T-cell (primary cell): ENCODE data around the gene PARD3B. TPM values are rescaled to one million over a fixed set of nuclear protein-coding genes. Genes with fewer than 3 reads are reported as not detected.

Experiments used
- ATAC-seq, 4 experiments: fragments of 200-7000 bp in 3 of 4; fragments of 150-1000 bp in 1 of 4; cut with Tn5 transposase; replicated peaks in 1 of 4; 1 replicate in 3 of 4; 2 replicates in 1 of 4; pipeline ENCODE4 v1.10.0; 2021; ENCODE audit warnings: moderate library complexity in 3 of 4, mild to moderate bottlenecking in 2 of 4, moderate number of reproducible peaks in 1 of 4
- CTCF ChIA-PET, 2 donors: fragments of 300-600 bp; sonication (Branson Sonifier 250); formaldehyde crosslinking; loops; one replicate each; lab custom pipeline; 2022; ENCODE audit warnings: antibody characterized with exemption in 2 of 2; lab: Charles Lee
- POLR2A ChIA-PET, 2 donors: fragments of 300-600 bp; sonication (Branson Sonifier 250); formaldehyde crosslinking; loops; one replicate each; lab custom pipeline; 2022; ENCODE audit warnings: antibody characterized with exemption in 2 of 2; lab: Charles Lee
- DNase-seq, 35 experiments: peaks; one replicate each; pipeline versions ENCODE4 v3.0.0 to v3.0.0-alpha.2; 2013 to 2023
- H3K27ac ChIP-seq: one replicate; pipeline ENCODE4 v1.5.1; 2013; ENCODE audit warnings: low read length
- H3K27me3 ChIP-seq, 2 experiments: replicated peaks in 1 of 2; 1 replicate in 1 of 2; 2 replicates in 1 of 2; pipeline versions ENCODE4 v1.6.1 to v1.7.0; 2013; ENCODE audit warnings: low read length in 1 of 2, mixed read lengths in 1 of 2; ENCODE audit not compliant: control insufficient read depth in 2 of 2, insufficient read depth in 2 of 2; ENCODE audit errors: extremely low read depth in 1 of 2
- H3K36me3 ChIP-seq, 2 donors: 1 replicate in 1 of 2; 2 replicates in 1 of 2; pipeline versions ENCODE4 v1.6.1 to v1.7.0; 2013; ENCODE audit warnings: low read length in 1 of 2; ENCODE audit not compliant: control insufficient read depth in 2 of 2, insufficient read depth in 1 of 2; ENCODE audit errors: extremely low read depth in 1 of 2
- H3K4me1 ChIP-seq, 2 experiments: 1 replicate in 1 of 2; 2 replicates in 1 of 2; pipeline versions ENCODE4 v1.6.1 to v1.7.0; 2013; ENCODE audit warnings: low read length in 2 of 2, mixed read lengths in 1 of 2; ENCODE audit not compliant: insufficient read depth in 2 of 2, control insufficient read depth in 1 of 2; ENCODE audit errors: extremely low read depth in 1 of 2
- H3K4me3 ChIP-seq, 2 donors: 1 replicate in 1 of 2; 2 replicates in 1 of 2; pipeline versions ENCODE4 v1.5.1 to v1.7.0; 2013; ENCODE audit warnings: mild to moderate bottlenecking in 2 of 2, low read length in 1 of 2, moderate library complexity in 1 of 2; ENCODE audit not compliant: control insufficient read depth in 1 of 2; ENCODE audit errors: extremely low read depth in 1 of 2
- H3K9me3 ChIP-seq: 2 replicates; pipeline ENCODE4 v1.7.0; 2013
- H3K27ac Mint-ChIP-seq, 2 donors: one replicate each; pipeline ENCODE4 v1.8.0; 2020 to 2021; ENCODE audit warnings: mild to moderate bottlenecking in 2 of 2, mixed read lengths in 2 of 2
- H3K27me3 Mint-ChIP-seq, 2 donors: one replicate each; pipeline ENCODE4 v1.8.0; 2021 to 2022; ENCODE audit warnings: mixed read lengths in 2 of 2
- H3K36me3 Mint-ChIP-seq: one replicate; pipeline ENCODE4 v1.8.0; 2021; ENCODE audit warnings: mixed read lengths
- H3K4me1 Mint-ChIP-seq, 3 donors: one replicate each; pipeline ENCODE4 v1.8.0; 2020 to 2022; ENCODE audit warnings: mixed read lengths in 3 of 3, mild to moderate bottlenecking in 1 of 3
- H3K4me3 Mint-ChIP-seq, 3 donors: one replicate each; pipeline ENCODE4 v1.8.0; 2020 to 2022; ENCODE audit warnings: mild to moderate bottlenecking in 3 of 3, mixed read lengths in 3 of 3, moderate library complexity in 3 of 3
- H3K9me3 Mint-ChIP-seq, 3 donors: one replicate each; pipeline ENCODE4 v1.8.0; 2020 to 2022; ENCODE audit warnings: mixed read lengths in 3 of 3
- WGBS: methylation state at CpG from one replicate; pipeline ENCODE4 v1.1.5; 2013; ENCODE audit warnings: missing lambda C conversion rate; ENCODE audit not compliant: insufficient coverage; 5-methylcytosine and 5-hydroxymethylcytosine counted together
- total RNA-seq, 35 experiments: library from RNA in 6 of 35; stranded (reverse) in 6 of 35; fragments of 120-200 nt in 1 of 35; gene quantifications; one replicate each; pipeline versions ENCODE4 v1.2.1 to v1.2.4 and lab custom pipeline; 2013 to 2026

PARD3B gene
- total RNA-seq, 5 donors from 2014 or later (not counting 1 experiment from before 2014, with no cell fraction given) = 0.75 to 2.0 (median 1.6) TPM

DNA sequence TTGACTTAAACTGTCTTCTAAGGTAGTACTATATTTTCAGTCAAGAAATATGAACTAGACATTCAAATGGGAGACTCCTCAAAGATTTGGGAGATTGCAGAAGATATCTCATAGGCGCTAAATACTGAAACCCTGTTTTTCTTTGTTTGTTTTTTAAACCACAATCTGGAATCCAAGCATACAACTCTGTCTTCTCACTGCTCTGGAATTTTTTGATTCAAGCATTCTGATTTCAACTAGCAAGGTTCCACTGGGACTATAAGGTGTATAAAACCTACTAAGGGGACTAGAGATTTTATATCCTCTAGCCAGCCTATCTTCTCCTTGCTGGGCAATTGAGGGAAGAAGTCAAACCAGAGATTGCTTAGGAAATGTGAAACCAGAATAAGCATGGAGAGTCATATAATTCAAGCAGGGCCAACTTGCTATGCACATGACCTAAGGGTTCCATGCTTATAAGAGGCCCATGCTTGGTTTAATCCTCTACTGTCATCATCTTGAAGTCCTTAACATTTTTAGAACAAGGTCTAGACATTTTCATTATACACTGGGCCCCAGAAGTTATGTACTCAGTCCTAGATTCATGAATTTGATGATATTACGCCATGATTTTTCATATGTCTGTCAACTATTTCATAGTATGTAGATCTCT, 405.5 kb downstream of the PARD3B start:
- no peaks in the 10 kb centered on the region for H3K9me3 ChIP-seq
- no peak overlapping the region for H3K27ac ChIP-seq
- H3K27ac Mint-ChIP-seq = peak overlapping the region; percentile 40 to 64
- CTCF ChIA-PET = no interaction called here
- no peak for ATAC-seq
- H3K27me3 Mint-ChIP-seq = no peaks in the 10 kb centered on the region
- no peak overlapping the region for H3K4me3 ChIP-seq
- POLR2A ChIA-PET = no interaction called here
- H3K36me3 Mint-ChIP-seq = peaks cover 3% of the 10 kb centered on the region
- H3K4me3 Mint-ChIP-seq = no peak overlapping the region
- no peaks in the 10 kb centered on the region for H3K27me3 ChIP-seq
- WGBS = no CpG with 5 or more reads among the region's 2 CpGs
- peaks cover 6 to 14% (median 9%) of the 10 kb centered on the region in 3 donors for H3K9me3 Mint-ChIP-seq
- DNase-seq = no peak
- peaks cover 40 to 51% (median 49%) of the 10 kb centered on the region in 3 donors for H3K4me1 Mint-ChIP-seq
- H3K36me3 ChIP-seq = no peaks in the 10 kb centered on the region
- peaks cover 4 to 42% of the 10 kb centered on the region in 2 experiments for H3K4me1 ChIP-seq

DNA sequence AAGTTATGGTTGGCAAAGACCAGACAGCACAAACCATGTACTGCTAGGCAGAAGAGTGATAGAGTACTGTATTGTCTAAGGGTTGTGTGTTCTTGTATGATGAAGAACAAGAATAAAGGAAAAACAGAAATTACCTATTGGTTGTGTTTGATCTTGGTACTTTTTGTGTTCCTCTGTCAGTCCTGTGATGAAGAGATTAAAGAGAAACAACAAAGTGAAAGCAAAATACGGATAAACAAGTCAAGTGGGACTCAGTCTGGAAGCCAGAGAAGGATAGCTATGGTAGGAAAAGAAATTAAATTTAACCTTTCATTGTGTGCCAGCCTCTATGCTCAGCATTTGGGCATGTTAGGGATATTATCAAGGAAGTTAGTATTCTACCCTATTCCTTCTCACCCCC, 413.1 kb downstream of the PARD3B start:
- H3K4me3 Mint-ChIP-seq = peak overlapping the region in 1 of 3 donors; percentile 50
- peaks cover 39 to 51% (median 39%) of the 10 kb centered on the region in 3 donors for H3K4me1 Mint-ChIP-seq
- H3K27ac Mint-ChIP-seq = peak overlapping the region; percentile 68 to 78
- H3K27me3 ChIP-seq = no peaks in the 10 kb centered on the region
- CTCF ChIA-PET = no interaction called here
- ATAC-seq = peak in 2 of 4 experiments; percentile 30 to 73
- POLR2A ChIA-PET = no interaction called here
- H3K9me3 ChIP-seq = no peaks in the 10 kb centered on the region
- peaks cover 8% of the 10 kb centered on the region for H3K36me3 Mint-ChIP-seq
- no peak overlapping the region for H3K27ac ChIP-seq
- H3K36me3 ChIP-seq = no peaks in the 10 kb centered on the region
- 60% methylated on average over 1 of the region's 1 CpG for WGBS
- H3K4me3 ChIP-seq = no peak overlapping the region
- H3K4me1 ChIP-seq = peaks cover 3 to 21% of the 10 kb centered on the region in 2 experiments
- peaks cover 0 to 12% (median 8%) of the 10 kb centered on the region in 3 donors for H3K9me3 Mint-ChIP-seq
- H3K27me3 Mint-ChIP-seq = no peaks in the 10 kb centered on the region
- peak in 1 of 35 experiments; percentile 22 for DNase-seq

DNA sequence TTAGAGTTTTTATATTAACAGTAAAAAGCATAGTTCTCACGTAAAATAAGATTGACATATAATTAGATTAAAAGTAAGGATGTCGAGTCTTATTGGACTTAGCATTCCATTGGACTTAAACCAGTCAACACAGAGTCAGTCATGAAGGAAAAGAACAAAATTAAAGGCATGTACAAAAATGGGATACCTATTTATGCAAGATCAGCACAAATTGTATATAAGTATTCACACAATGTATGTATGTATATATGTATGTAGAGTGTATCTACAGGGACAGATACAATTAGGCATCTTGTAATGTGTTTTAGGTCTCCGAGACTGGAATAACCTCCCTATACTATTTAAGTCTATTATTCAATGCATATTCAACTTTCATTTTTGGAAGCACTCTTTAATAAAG, 419.1 kb downstream of the PARD3B start:
- peaks cover 55 to 60% (median 58%) of the 10 kb centered on the region in 3 donors for H3K4me1 Mint-ChIP-seq
- ATAC-seq (no peak), DNase-seq (no peak)
- H3K27ac Mint-ChIP-seq = peak overlapping the region in 1 of 2 donors; percentile 19
- peaks cover 27 to 41% of the 10 kb centered on the region in 2 experiments for H3K4me1 ChIP-seq
- H3K27ac ChIP-seq = no peak overlapping the region
- H3K36me3 ChIP-seq = no peaks in the 10 kb centered on the region
- peaks cover 8% of the 10 kb centered on the region for H3K36me3 Mint-ChIP-seq
- peaks cover 0 to 14% (median 11%) of the 10 kb centered on the region in 3 donors for H3K9me3 Mint-ChIP-seq
- no peaks in the 10 kb centered on the region for H3K9me3 ChIP-seq
- no peaks in the 10 kb centered on the region for H3K27me3 Mint-ChIP-seq
- no peak overlapping the region for H3K4me3 Mint-ChIP-seq
- WGBS = no CpG with 5 or more reads among the region's 3 CpGs
- H3K27me3 ChIP-seq = no peaks in the 10 kb centered on the region
- CTCF ChIA-PET = no interaction called here
- POLR2A ChIA-PET = no interaction called here
- no peak overlapping the region for H3K4me3 ChIP-seq

DNA sequence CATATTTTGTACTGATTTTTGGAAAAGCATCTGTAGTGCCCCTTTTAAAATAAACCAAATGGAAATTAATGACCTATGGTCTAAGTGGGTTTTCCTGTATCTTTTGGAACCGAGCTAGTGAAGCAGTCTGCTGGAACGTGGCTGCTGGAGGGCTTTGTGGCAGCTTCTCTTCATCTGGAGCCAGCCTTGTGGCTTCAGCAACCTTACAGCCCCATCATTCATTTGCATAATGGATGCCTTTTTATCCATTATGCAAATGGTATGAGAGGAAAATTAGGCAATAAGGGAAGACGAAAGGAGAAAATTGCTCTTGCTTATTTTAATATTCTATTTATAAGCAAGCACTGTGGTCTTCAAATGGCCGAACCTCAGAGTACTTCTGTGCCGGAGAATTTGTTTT, 421.0 kb downstream of the PARD3B start:
- no peaks in the 10 kb centered on the region for H3K27me3 ChIP-seq
- peak overlapping the region in 1 of 3 donors; percentile 63 for H3K4me3 Mint-ChIP-seq
- peaks cover under 1% of the 10 kb centered on the region for H3K36me3 Mint-ChIP-seq
- H3K27ac Mint-ChIP-seq = peak overlapping the region; percentile 99 to 100
- no peaks in the 10 kb centered on the region for H3K27me3 Mint-ChIP-seq
- H3K27ac ChIP-seq = no peak overlapping the region
- no peaks in the 10 kb centered on the region for H3K36me3 ChIP-seq
- DNase-seq (no peak), ATAC-seq (no peak)
- POLR2A ChIA-PET = no interaction called here
- peaks cover 37 to 59% of the 10 kb centered on the region in 2 experiments for H3K4me1 ChIP-seq
- H3K4me3 ChIP-seq = no peak overlapping the region
- CTCF ChIA-PET = no interaction called here
- 80% methylated on average over 1 of the region's 5 CpGs for WGBS
- H3K9me3 ChIP-seq = no peaks in the 10 kb centered on the region
- H3K4me1 Mint-ChIP-seq = peaks cover 62 to 69% (median 68%) of the 10 kb centered on the region in 3 donors
- H3K9me3 Mint-ChIP-seq = peaks cover 0 to 6% (median 4%) of the 10 kb centered on the region in 3 donors

DNA sequence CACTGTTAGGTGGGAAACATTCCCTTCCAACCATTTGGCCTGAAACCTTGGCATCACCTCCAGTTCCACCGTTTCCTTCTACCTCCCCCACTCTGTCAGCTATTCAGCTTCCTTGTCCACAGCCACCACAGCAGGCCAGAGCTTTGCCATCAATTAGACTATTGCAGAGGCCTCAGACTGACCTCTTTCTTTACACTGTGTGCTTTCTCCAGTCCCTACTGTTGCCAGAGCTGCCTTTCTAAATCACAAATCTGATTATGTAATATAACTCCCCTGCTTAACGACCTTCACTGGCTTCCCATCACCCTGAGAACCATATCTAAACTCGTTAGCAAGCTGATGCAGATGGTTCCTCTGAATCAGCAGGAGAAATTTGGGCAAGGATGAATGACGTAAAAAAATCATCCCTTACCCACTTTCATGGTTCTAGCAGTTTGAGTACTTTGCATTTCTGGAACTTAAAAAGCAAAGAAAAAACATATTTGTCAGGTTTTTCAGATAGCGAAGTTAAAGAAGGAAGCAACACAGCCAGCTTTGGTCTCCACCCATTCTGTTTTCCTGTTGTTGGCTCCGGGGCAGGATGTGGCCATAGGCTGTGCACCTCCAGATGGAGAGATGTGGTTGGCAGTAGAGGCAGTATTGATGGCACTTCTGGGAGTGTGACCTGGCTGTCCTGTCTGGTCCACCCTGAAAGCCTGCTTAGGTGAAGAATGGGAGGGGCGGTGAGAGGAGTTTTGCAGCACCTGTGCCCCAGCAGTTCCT, 422.1 kb downstream of the PARD3B start:
- POLR2A ChIA-PET = interaction anchor here (0.5 to 0.9 kb wide), 5 partner anchors 12 to 172 kb away, joined by 3 to 7 read pairs (median 3); no protein-coding TSS in a partner anchor
- 12% methylated on average over 3 of the region's 7 CpGs for WGBS
- no peaks in the 10 kb centered on the region for H3K36me3 Mint-ChIP-seq

More for the DNA sequence above, 422.1 kb downstream of the PARD3B start:
- Mint-ChIP-seq H3K27ac (peak overlapping the region; percentile 99 to 100), H3K27me3 (no peaks in the 10 kb centered on the region), H3K4me3 (peak overlapping the region; percentile 45 to 63 (median 46)), H3K4me1 (peaks cover 62 to 64% (median 63%) of the 10 kb centered on the region in 3 donors), H3K9me3 (peaks cover 0 to 5% (median 4%) of the 10 kb centered on the region in 3 donors)
- CTCF ChIA-PET = interaction anchor here (0.6 to 1.0 kb wide), 2 partner anchors 86 to 1146 kb away, joined by 3 read pairs; no protein-coding TSS in a partner anchor
- DNase-seq = peak; percentile 27 to 85 (median 62)
- Histone ChIP-seq H3K9me3 (no peaks in the 10 kb centered on the region), H3K27me3 (no peaks in the 10 kb centered on the region), H3K4me3 (no peak overlapping the region), H3K27ac (peak overlapping the region; percentile 83), H3K4me1 (peaks cover 40 to 64% of the 10 kb centered on the region in 2 experiments), H3K36me3 (no peaks in the 10 kb centered on the region)
- ATAC-seq = peak; percentile 80 to 93 (median 92)
